GM21526 (cell line): ENCODE data around the gene NDST1.

Experiments
- ATAC-seq: cut with Tn5 transposase; IDR thresholded peaks from one replicate; pipeline ENCODE4 v1.9.1; 2021; ENCODE audit warnings: moderate library complexity; ENCODE audit not compliant: unreplicated experiment, low FRiP score

Gene NDST1

DNA sequence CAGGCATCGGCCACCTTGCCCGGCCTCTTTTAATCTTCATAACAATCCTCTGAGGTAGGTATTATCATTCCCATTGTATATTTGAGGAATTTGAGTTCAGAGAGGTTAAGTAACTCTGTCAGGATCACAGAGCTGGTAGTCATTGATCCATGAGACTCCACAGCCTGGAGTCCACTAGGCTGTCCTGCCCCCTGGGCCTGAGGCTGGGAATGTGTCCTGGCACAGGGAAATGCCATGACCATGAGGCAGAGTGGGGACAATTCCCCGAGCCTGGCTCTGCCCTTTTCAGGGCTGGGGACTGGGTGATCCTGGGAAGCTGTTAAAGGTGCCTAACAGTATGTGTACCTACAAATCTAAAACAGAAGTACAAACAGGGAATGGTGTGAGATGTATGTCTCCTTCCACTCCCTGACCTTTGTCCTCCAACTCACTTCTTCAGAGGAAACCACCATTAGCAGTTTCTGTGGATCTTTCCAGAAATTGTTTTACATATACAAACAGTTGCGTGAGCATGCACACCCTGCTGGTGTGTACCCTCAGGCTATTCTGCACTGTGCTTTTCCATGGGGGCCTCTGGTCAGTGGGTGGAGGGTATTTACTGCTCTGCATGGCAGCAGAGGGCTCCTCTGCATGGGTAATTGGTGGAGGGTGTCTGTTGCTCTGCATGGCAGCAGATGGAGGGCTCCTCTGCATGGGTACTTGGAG lies 53.8 kb downstream of the NDST1 start:
- ATAC-seq, result no peak

DNA sequence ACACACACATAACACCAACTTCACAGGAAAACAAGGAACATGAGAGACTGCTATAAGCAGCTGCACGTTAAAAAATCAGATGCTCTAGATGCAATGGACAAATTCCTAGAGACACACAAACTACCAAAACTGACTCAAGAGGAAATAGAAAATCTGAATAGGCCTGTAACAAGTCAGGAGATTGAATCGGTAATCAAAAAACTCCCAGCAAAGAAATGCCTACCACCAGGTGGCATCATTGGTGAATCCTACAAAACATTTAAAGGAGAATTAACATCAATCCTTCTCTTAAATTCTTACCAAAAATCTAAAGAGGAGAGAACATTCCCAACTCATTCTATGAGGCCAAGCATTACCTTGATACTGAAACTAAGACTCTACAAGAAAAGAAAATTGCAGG lies 54.9 kb downstream of the NDST1 start:
- no peak for ATAC-seq

DNA sequence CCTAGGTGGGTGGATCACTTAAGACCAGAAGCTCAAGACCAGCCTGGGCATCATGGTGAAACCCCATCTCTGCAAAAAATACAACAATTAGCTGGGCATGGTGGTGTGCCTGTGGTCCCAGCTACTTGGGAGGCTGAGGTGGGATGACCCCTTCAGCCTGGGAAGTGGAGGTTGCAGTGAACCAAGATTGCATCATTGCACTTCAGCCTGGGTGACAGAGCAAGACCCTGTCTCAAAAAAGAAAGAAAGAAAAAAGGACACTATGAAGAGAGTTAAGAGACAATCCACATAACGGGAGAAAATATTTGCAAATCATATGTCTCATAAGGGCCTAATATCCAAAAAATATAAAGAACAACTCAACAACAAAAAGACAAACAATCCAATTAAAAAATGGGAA lies 57.9 kb downstream of the NDST1 start:
- ATAC-seq, result no peak

DNA sequence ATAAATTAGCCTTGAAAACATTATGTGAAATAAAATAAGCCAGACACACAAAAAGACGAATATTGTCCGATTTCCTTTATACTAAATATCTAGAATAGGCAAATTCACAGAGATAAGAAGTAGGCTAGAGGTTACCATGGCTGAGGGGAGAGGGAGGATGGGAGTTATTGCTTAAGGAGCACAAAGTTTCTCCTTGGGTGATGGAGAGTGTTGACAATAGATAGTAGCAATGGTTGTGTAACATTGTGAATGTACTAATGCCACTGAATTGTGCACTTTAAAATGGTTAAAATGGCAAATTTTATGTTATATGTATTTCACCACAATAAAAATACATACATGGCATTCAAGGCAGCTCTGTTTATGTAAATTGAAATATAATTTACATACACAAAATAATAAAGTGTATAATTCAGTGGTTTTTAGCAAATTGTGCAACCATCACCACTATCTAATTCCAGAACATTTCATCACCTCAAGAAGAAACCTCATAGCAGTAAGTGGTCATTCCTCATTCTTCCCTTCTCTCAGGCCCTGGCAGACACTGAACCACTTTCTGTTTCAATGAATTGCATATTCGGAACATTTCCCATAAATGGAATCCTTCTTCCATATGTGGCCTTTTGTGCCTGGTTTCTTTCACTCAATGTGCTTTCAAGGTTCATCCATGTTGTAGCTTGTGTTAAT lies 59.2 kb downstream of the NDST1 start:
- ATAC-seq, result no peak

DNA sequence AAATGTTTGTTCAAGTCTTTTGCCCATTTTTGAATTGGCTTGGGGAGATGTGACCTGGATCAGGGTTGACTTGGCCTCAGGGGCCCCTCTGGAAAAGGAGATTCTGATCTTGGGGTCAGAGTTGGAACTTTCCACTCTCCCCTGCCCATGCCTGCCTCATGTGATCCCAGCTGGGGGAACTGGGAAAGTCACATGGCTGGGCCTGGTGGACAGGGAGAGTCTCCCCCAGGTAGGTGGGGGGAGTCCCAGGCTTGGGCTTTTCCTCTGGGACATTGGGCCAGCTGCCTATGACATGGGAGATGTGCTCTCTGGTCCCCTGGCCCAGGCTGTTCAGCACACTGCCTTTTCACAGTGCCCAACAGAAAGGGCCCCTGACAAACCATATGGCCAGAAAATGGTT lies 60.7 kb downstream of the NDST1 start:
- no peak for ATAC-seq

DNA sequence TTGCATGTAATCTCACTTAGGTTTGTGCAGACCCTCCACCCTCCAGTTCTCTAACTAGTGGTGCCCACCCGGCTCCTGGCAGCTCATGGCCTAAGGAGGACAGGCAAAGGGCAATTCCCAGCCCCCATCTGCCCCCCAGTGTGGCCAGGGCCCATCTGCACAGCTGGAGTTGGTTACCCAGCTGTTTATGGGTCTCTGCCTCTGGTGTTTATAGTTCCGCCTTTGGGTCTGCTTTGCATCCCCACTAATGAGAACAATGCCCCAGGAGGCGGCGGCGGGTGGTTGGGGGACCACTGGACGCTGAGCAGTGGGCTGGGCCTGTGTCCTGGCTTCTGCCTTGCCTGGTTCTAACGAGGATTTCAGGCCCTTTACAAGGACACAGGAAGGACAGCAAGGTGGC lies 62.4 kb downstream of the NDST1 start:
- no peak for ATAC-seq

DNA sequence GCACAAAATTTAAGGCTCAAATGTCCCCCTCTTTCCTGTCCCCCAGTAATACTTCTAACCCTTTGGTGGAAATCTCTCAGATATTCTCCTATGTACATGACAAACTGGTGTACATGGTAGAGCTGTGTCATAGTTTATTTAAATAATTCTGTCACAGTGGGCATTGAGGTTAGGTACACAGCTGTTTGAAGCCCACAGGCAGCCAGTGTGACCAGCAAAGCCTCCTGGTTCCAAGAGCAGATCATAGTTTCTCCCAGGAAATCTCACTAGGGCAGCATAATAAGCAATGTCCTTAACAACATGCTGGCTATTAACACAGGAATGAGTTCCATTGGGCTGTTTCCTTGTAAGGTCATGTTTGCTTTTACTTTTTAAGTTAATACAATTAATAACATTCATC lies 63.9 kb downstream of the NDST1 start:
- no peak for ATAC-seq

DNA sequence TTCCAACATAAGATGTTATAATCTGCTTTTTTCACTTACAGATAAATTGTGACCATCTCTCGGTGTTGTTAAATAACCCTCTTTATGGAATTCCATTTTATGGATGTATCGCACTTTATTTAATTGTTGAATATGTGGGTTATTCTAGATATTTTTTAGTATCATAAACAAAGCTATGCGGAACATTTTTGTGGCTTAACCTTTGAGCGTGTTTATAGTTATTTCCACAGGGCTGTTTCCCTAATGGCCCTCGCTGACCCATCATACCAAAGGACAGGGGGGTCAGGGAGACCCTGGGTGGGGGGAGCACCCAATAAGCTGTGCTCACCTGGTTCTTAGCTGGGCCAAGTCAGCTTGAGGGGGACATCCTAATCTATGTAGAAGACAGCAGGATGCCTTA lies 65.3 kb downstream of the NDST1 start:
- ATAC-seq, result no peak

DNA sequence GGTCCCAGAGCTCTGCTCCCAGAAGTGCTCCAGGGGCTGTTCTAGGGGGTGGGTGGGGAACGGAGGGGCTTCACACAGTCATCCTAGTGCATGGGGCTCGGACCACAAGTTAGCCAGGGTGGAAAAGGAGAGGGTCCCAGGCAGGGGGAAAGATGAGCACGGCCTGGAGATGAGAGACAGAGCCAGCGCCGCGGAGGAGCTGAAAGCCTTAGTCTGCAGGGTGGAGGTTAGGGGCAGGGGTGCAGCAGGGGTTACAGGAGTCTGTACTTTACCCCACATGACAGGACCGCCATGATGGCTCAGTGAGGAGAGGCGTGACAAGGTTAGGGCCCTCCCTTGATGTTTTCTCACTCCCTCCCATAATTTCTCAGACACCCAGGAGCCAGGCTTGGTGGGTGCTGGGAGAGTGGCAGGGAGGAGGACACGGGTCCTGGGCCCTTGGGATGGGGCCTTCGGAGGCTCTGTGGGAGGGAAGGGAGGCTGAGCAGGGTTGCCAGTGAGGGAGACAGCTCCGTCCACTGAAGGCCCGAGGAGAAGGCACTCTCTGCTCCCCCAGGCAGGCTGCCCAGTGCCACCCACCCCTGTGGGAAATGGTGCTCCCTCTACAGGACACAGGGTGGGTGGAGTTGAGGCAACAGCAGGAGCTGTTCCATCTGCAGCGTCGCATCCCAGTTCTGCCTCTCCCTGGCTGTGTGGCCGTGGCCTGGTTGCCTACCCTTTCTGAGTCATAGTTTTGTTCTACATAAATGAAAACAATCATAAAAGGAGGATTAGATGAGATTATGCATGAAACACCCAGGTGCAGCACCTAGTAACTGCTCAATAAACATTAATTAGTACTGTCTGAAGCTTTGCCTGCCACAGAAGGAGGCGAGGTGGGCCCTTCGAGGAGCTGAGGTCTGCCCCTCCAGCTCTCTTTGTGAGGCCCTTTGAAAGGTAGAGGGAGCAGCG lies 66.2 kb downstream of the NDST1 start:
- no peak for ATAC-seq

DNA sequence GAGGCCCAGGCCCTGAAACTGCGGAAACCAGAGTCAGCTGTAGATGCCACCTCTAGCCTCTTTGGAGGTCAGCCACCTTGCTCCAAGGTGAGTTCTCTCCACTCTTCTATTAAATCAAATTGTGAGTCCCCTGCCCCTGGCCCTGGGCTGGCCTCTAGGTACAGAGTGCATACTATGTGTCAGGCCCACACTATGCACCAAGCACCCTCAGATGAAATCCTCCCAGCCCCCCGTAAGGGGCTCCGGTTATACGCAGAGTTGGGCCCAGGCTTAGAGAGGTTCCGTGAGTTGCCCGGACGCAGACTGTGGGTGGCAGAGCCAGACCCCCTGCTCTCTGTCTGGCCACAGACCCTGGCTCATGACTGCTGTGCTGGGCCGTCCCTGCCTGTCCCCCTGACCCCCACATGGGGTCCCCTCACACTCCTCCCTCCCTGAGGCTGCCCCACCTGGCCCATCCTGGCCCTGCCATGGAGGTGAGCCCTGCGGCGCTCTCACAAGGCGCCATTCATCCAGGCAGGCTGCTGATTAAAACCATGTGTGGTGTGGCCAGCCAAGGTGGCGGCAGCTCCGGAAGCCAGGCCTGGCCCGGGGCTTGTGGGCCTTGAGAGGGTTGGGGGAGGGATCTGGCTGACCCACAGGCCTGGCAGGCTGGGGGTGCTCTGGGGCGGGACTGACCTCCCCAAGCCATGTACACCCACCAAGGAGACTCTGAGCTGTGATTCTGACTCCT lies 67.1 kb downstream of the NDST1 start:
- ATAC-seq, result no peak

DNA sequence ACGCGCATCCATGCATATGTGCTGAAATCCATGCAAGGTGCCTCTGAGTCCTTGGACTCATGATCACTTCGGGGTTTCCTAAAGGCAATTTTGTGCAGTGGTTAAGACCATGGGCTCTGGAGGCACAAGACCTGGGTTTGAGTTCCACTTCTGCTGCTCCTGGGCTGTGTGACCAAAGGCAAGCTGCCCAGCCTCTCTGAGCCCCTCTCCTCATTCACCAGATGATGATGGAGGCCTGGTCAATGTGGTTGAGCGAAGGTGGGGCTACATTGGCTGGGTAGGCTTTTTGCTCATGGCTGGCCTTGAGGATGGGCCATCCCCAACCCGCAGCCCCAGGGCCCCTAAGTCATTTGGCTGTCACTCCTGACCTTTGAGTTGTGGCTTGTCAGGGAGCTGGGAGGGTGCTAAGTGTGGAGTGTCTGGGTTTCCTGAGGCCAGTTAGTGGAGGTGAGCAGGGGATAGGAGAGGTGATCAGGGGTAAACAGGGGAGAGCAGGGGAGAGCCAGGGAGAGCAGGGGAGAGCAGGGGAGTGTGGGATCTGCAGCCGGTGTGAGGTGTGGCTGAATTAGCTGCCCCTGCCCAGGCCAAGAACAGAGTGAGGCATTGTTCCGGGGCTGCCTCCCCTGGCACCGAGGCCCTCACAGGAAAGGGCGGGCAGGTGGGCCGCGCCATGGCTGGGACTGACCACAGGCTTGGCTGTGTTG lies 68.0 kb downstream of the NDST1 start:
- ATAC-seq, result no peak

DNA sequence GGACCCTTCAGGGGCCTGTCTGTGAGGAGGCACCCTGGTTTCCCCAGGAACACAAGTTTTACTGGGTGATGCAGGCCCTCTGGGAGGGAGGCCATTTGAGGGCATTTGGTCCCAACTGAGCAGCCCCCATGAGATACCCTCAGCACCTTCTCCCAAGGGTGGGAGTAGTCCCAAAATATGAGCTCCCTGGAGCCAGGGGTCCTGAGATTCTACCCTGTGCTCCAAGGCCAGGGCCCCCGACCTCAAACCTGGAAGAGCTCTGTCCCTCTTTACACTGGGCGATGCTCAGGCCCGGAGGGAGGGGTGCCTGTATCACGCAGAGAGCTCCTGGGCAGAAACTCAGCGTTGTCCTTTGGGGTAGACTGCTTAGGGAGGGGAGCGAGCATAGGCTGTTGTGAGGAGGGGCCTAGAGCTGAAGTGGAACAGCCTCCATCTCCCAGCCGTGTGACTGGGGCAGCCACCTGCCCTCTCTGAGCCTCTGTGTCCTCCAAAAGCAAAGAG lies 68.6 kb downstream of the NDST1 start:
- ATAC-seq, result no peak

DNA sequence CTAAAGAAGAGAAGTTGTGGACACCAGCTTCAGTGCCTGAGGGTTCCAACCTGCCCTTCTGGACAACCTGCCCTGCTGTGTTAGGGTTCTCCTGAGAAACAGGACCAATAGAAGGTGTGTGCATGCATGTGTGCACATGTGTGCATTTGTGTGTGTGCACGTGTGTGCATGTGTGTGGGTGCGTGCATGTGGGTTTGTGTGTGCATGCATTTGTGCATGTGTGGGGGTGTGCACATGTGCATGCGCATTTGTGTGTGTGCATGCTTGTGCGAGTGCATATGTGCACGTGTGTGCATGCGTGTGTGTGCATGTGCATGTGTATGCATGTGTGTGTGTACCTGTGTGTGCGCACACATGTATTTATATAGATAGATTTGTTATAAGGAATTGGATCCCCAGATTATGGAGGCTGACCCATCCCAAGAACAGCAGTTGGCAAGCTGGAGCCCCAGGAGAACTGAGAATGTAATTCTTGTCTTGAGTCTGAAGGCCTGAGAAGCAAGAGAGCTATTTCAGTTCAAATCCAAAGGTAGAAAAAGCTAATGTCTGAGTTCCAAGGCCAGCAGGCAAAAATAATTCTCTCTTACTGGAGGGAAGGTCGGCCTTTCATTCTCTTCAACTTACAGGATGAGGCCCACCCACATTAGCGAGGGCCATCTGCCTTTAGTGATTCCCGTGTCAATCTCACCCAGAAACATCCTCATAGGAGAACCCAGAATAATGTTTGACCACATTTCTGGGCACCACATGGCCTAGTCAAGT lies 69.6 kb downstream of the NDST1 start:
- ATAC-seq, result no peak

DNA sequence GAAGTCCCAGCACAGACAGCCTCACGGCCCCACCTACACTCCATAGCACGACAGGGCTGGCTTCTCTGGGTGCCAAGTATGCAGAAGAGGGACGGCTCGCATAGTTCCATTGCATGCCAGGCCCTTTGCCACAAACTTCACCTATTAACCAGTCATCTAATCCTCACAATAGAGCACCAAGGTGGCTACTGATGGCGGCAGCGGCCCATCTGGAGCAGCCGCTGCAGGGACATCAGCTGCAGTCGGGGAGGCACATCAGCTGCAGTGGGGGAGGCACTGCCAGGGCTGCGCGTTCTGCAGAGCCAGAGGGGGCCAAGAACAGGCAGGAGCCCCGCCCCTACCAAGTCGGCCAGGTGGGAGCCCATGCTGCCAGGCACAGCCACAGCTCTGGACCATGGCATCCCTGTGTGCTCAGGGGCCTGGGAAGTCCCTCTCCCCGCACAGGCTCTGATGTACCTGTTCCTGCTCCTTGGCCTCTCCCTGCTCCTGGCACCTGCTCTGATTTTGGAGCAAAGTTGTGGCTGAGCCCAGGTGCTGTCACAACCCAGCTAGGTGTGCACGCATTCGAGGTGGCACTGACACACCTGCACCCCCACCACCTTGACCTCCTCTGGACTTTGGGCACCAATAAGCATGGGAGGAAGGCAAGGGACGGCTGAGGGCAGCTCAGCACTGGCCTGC lies 71.0 kb downstream of the NDST1 start:
- ATAC-seq, result no peak

DNA sequence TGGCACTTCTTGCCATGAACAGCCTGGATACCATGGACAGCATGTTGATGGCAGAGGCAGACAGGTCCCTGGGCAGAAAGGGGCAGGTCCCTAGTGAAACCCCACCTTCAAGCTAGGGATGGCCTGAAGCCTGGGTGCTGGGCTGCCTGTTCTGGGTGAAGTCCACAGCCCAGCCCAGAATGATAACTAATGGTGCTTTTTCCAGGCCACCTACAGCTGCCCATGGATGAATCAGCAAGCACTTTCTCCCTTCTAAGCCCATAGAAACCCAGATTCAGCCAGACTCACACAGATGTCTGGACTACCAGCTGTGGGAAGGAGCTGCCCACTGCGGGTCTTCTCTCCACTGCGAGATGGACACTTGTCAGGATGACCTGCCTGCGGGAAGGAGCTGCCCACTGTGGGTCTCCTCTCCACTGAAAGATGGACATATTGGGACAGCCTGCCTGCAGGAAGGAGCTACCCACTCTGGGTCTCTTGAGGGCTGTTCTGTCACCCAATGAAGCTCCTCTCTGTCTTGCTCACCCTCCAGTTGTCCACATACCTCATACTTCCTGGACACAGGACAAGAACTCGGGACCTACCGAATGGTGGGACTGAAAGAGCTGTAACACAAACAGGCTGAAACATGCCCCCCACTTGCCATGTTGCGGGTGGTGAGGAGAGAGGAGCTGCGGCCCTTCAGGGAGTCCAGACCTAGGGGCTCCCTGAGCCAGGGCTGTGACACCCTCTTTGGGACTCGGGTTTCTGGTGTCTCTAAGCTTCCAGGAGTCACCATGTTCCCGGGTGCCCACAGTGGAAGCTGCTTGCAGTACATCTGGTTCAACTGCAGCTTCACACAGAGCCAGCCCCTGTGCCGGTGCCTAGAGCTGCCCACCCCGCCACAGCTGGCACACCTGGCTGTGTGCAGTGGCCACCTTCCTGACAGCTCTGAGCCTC lies 71.8 kb downstream of the NDST1 start:
- ATAC-seq, result no peak

DNA sequence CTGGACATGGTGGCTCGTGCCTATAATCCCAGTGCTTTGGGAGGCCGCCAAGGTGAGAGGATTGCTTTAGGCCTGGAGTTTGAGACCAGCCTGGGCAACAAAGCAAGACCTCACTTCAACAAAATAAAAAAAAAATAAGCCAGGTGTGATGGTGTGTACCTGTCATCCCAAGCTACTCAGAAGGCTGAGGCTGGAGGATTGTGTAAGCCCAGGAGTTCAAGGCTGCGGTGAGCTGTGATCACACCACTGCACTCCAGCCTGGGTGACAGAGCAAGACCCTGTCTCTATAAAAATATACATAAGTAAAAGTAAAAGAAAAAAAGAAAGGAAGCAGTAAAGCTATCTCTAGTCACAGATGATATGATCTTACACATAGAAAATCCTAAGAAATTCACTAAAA lies 73.0 kb downstream of the NDST1 start:
- ATAC-seq, result no peak

DNA sequence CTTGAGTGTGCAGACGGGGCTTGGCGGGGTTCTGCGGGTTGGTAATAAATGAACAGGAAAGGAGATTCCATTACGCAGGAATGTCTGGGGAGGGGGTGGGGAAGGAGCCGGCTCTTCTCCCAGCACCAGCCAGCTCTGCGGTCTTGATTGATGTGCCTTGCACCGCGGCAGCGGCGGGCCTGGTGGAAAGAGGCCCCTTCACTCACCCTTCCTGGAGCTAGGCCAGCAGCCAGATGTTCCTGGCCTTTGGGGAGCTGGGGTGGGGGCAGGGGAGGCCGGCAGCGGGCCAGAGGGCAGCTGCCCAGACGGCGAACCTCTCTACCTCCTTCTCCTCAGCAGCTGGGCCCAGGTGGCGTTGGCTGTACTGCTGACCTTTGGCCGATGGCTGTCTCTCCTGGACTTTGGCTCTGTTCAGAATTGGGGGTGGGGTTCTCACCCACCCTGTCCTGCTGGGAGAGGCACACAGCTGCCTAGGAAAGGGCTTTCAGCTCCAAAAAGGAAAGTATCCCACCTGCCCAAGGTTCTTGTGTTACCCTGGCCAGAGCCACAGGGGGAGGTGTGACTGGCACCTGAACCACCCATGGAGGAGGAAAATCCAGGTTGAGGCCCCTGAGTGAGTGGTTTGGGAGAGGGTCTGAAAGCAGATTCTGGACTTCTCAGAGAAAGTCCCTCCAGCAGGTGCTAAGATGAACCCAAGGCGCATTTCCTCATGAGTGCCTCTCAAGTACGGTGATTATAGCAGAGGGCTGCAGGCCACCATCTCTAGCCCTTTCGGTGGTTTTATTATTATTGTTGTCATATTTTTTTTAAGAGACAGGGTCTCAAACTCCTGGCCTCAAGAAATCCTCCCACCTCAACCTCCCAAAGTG lies 74.5 kb downstream of the NDST1 start:
- no peak for ATAC-seq
